HG03175 (cell line): ENCODE data around the gene PIP5K1C.
"Not testable (repeated sequence)": the region's sequence is repeated elsewhere in the genome, so short reads cannot be mapped to it uniquely, and the experiment has no call there.

Source experiments
- ATAC-seq: cut with Tn5 transposase; IDR thresholded peaks from one replicate; pipeline ENCODE4 v1.9.1; 2021; ENCODE audit warnings: mild to moderate bottlenecking, moderate library complexity; ENCODE audit not compliant: unreplicated experiment

PIP5K1C gene

GRCh38 chr19:3679581-3679980 is 20.7 kb downstream of the PIP5K1C start:
- no peak for ATAC-seq

- ATAC-seq: no peak
Observed at GRCh38 chr19:3679138-3679537, 21.1 kb downstream of the PIP5K1C start.

- ATAC-seq: no peak
Observed at GRCh38 chr19:3678188-3678587, 22.1 kb downstream of the PIP5K1C start.

GRCh38 chr19:3674784-3675543 is 25.3 kb downstream of the PIP5K1C start:
- ATAC-seq: no peak

- ATAC-seq: no peak
Observed at GRCh38 chr19:3673506-3674439, 26.5 kb downstream of the PIP5K1C start.

GRCh38 chr19:3672993-3673392 is 27.3 kb downstream of the PIP5K1C start:
- no peak for ATAC-seq

- ATAC-seq: no peak
Observed at GRCh38 chr19:3672575-3672948, 27.7 kb downstream of the PIP5K1C start.

GRCh38 chr19:3671680-3672574 is 28.3 kb downstream of the PIP5K1C start:
- ATAC-seq: no peak

GRCh38 chr19:3670796-3671679 is 29.2 kb downstream of the PIP5K1C start:
- no peak for ATAC-seq

- no peak for ATAC-seq
Observed at GRCh38 chr19:3669947-3670795, 30.1 kb downstream of the PIP5K1C start.

- no peak for ATAC-seq
Observed at GRCh38 chr19:3669082-3669946, 31.0 kb downstream of the PIP5K1C start.

GRCh38 chr19:3668331-3669081 is 31.8 kb downstream of the PIP5K1C start:
- ATAC-seq: no peak

GRCh38 chr19:3667766-3668165 is 32.5 kb downstream of the PIP5K1C start:
- ATAC-seq: no peak

GRCh38 chr19:3667037-3667638 is 33.1 kb downstream of the PIP5K1C start:
- no peak for ATAC-seq

GRCh38 chr19:3666545-3666856 is 33.8 kb downstream of the PIP5K1C start:
- not testable (repeated sequence) for ATAC-seq

- ATAC-seq: no peak
Observed at GRCh38 chr19:3665681-3666544, 34.4 kb downstream of the PIP5K1C start.
